ENCODE data around the gene SORCS2.

The SORCS2 gene

DNA sequence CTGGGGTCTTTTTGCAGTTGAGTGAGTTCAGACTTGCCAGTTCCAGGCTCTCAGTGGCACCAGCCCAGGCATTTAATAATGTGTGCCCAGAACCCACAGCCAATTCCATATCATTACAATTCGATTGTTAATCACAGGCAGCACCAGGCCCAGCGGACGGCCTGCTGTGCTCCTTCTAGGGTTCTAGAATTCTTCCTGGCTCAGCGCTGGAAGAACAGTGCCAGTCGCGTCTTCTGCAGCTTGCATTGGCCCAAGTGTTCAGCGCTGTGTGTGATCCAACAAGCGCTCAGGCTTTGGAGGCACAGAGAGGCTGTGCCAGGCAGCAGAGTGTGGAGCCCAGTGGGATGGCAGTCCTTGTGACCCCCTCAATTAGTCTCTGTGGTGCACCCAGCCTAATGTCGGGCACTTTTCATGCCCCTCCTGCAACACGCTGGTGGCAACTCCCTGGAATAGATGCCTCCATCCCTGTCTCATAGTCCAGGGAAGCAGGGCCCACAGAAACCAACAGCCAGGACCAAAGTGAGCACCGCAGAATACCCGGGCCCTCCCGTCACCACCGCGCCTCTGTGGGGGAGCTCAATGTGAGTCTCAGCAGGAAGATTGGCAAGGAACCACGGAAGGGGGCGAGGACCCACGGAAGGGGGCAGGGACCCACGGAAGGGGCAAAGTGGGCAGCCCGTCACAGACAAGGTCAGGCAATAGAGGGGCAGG, 554.2 kb downstream of the SORCS2 start:
- DNase-seq, result no peak
- TF ChIP-seq POLR2A (IDR thresholded peaks at IDR 0.05; ENCODE audit: low read length) (no peak), GATA1 (IDR thresholded peaks at IDR 0.05; ENCODE audit: low read depth, low read length) (no peak)

- TF ChIP-seq POLR2A (IDR thresholded peaks at IDR 0.05; ENCODE audit: low read length), result no peak
- TF ChIP-seq GATA1 (IDR thresholded peaks at IDR 0.05; ENCODE audit: low read depth, low read length), result no peak
- DNase-seq, result no peak
Observed at GRCh38 chr4:7747062-7747385, 554.7 kb downstream of the SORCS2 start.

DNA sequence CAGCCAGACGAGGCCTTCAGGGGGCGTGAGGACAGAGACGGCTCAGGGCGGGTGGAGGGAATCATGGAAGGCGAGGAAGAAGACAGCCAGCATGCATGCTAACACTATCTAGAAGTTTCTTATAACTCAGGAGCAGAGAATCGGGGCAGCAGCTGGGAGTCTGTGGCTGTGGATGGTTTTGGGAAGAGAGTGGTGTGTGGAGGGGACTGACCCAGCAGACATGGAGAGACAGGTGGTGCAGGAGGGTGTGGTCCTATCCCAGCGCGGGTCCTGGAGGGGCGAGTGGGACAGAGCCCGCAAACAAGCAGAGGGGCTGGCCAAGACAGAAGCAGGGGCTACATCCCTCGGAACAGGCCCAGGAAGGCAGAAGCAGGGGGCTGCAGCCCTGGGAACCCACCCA, 555.2 kb downstream of the SORCS2 start:
- no peak for TF ChIP-seq POLR2A (IDR thresholded peaks at IDR 0.05; ENCODE audit: low read length)
- TF ChIP-seq GATA1 (IDR thresholded peaks at IDR 0.05; ENCODE audit: low read depth, low read length), result no peak
- no peak for DNase-seq

DNA sequence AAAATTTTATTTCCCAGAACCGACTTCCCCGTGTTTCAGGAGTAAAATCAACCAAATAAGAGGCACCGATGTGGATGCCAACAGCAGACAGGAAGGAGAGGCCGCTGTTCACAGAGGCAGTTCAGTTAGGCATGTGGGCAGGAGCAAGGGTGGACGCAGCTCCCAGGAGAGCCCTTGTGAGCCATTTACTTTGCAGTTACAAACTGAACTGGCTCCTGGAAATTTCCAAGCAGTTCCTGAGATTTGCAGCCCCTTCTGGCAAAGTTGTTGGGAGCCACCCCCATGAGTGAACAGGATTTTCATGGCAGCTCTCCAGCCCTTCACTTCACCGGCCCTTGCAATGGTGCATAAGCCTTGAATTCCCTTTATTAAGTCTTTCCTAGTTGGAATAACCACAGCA, 558.2 kb downstream of the SORCS2 start:
- DNase-seq, result no peak
- no peak for TF ChIP-seq GATA1 (IDR thresholded peaks at IDR 0.05; ENCODE audit: low read depth, low read length)
- no peak for TF ChIP-seq POLR2A (IDR thresholded peaks at IDR 0.05; ENCODE audit: low read length)

GRCh38 chr4:7750972-7751371, 558.6 kb downstream of the SORCS2 start:
- no peak for TF ChIP-seq POLR2A (IDR thresholded peaks at IDR 0.05; ENCODE audit: low read length)
- TF ChIP-seq GATA1 (IDR thresholded peaks at IDR 0.05; ENCODE audit: low read depth, low read length), result no peak

GRCh38 chr4:7752649-7753048, 560.3 kb downstream of the SORCS2 start:
- peak in 1 of 2 experiments; percentile 15 for DNase-seq
- TF ChIP-seq GATA1 (IDR thresholded peaks at IDR 0.05; ENCODE audit: low read depth, low read length) (no peak), POLR2A (IDR thresholded peaks at IDR 0.05; ENCODE audit: low read length) (no peak)

More at GRCh38 chr4:7750972-7751371, 558.6 kb downstream of the SORCS2 start:
- no peak for DNase-seq

DNA sequence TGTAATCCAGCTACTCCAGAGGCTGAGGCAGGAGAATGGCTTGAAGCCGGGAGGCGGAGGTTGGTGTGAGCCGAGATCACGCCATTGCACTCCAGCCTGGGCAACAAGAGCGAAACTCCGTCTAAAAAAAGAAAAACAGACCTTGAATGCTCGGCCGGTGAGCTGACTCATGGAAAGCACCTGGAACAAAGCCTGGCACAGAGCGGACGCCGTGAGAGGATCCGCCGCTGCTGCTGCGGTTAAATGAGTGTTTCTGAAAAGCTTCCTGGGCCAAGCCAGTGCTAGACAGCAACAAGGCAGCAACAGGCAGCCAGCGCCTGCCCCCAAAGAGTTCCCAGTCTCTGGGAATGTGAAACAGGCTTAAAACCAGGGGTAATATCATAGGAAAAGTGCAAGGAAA, 560.9 kb downstream of the SORCS2 start:
- TF ChIP-seq POLR2A (IDR thresholded peaks at IDR 0.05; ENCODE audit: low read length), result no peak
- TF ChIP-seq GATA1 (IDR thresholded peaks at IDR 0.05; ENCODE audit: low read depth, low read length), result no peak
- DNase-seq, result no peak

DNA sequence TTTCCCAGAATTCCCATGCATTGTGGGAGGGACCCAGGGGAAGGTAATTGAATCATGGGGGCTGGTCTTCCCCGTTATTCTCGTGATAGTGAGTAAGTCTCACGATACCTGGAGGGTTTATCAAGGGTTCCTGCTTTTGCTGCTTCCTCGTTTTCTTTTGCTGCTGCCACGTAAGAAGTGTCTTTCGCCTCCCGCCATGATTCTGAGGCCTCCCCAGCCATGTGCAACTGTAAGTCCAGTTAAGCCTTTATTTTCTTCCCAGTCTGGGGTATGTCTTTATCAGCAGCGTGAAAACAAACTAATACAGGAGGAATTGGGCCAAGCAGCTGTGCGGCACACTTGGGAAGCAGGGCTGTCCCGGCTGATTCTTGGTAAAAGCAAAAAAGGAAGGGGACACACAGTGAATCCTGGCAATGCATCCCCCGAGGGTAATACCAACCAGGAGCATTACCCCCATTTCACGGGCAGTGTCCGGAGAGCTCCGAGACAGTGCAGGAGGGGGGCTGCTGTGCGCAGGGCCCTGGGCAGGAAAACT, 561.7 kb downstream of the SORCS2 start:
- TF ChIP-seq POLR2A (IDR thresholded peaks at IDR 0.05; ENCODE audit: low read length), result no peak
- no peak for TF ChIP-seq GATA1 (IDR thresholded peaks at IDR 0.05; ENCODE audit: low read depth, low read length)
- DNase-seq, result no peak

DNA sequence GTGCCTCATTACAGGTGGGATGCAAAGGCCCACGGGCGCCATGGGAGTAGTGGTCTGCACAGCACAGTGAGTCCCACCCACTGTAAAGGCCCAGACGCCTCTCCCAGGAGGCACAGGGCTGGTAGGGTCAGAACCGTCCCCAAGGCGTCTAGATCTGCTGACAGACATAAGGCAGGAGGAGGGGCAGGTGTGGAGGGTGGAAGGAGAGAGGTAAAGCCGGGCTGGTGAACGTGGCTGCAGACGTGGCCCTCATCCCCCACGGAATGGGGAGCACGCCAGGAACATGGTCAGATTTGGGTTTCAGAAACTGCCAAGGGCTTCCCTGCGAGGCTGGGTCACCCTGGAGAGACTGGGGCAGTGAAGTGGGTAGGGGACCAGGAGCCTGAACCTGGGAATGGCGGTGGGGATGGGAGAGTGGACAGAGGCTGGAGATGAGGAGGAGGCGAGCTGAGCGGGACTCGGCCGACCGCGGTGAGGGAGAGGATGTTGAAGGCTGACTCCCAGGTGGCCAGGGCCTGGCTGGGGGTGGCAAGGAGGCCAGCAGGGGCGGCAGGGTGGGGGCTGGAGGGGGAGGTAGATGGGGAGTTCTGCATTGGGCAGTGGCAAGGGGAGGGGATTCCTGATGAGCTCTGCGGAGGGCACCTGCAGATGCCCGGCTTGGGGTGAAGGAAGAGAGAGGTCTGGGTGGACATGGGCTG, 562.4 kb downstream of the SORCS2 start:
- no peak for TF ChIP-seq GATA1 (IDR thresholded peaks at IDR 0.05; ENCODE audit: low read depth, low read length)
- no peak for TF ChIP-seq POLR2A (IDR thresholded peaks at IDR 0.05; ENCODE audit: low read length)
- no peak for DNase-seq

- TF ChIP-seq POLR2A (IDR thresholded peaks at IDR 0.05; ENCODE audit: low read length), result no peak
- TF ChIP-seq GATA1 (IDR thresholded peaks at IDR 0.05; ENCODE audit: low read depth, low read length), result no peak
- DNase-seq, result no peak
Observed at GRCh38 chr4:7755561-7755960, 563.2 kb downstream of the SORCS2 start.

- TF ChIP-seq POLR2A (IDR thresholded peaks at IDR 0.05; ENCODE audit: low read length) (no peak), GATA1 (IDR thresholded peaks at IDR 0.05; ENCODE audit: low read depth, low read length) (no peak)
- DNase-seq, result no peak
Observed at GRCh38 chr4:7756071-7756470, 563.7 kb downstream of the SORCS2 start.

GRCh38 chr4:7756561-7757355, 564.4 kb downstream of the SORCS2 start:
- DNase-seq, result no peak
- no peak for TF ChIP-seq GATA1 (IDR thresholded peaks at IDR 0.05; ENCODE audit: low read depth, low read length)
- TF ChIP-seq POLR2A (IDR thresholded peaks at IDR 0.05; ENCODE audit: low read length), result no peak

GRCh38 chr4:7757501-7758471, 565.4 kb downstream of the SORCS2 start:
- no peak for DNase-seq
- TF ChIP-seq POLR2A (IDR thresholded peaks at IDR 0.05; ENCODE audit: low read length), result no peak
- no peak for TF ChIP-seq GATA1 (IDR thresholded peaks at IDR 0.05; ENCODE audit: low read depth, low read length)
